Fibroblast of skin of left quadriceps (primary cell): ENCODE results near the gene SLC39A11.

Experiments used
- DNase-seq, 2 experiments: peaks; one replicate each; pipeline ENCODE4 v3.0.0-alpha.2; 2013; ENCODE audit warnings: low read depth in 2 of 2

The SLC39A11 gene

GRCh38 chr17:72875361-72875760 lies 217.1 kb downstream of the SLC39A11 start:
- no peak for DNase-seq

- DNase-seq = no peak
Observed at GRCh38 chr17:72872396-72872795, 220.1 kb downstream of the SLC39A11 start.

- no peak for DNase-seq
Observed at GRCh38 chr17:72870367-72870985, 222.0 kb downstream of the SLC39A11 start.

GRCh38 chr17:72869630-72870029 lies 222.9 kb downstream of the SLC39A11 start:
- no peak for DNase-seq

- no peak for DNase-seq
Observed at GRCh38 chr17:72865954-72866353, 226.5 kb downstream of the SLC39A11 start.

- no peak for DNase-seq
Observed at GRCh38 chr17:72863526-72864211, 228.8 kb downstream of the SLC39A11 start.

- DNase-seq = no peak
Observed at GRCh38 chr17:72862276-72862999, 230.1 kb downstream of the SLC39A11 start.

GRCh38 chr17:72861811-72862210 lies 230.7 kb downstream of the SLC39A11 start:
- no peak for DNase-seq

GRCh38 chr17:72860778-72861177 lies 231.7 kb downstream of the SLC39A11 start:
- DNase-seq = no peak

GRCh38 chr17:72858826-72859495 lies 233.5 kb downstream of the SLC39A11 start:
- DNase-seq = no peak

GRCh38 chr17:72853440-72854415 lies 238.8 kb downstream of the SLC39A11 start:
- no peak for DNase-seq

- DNase-seq = peak; percentile 3 to 12
Observed at GRCh38 chr17:72852277-72852938, 240.1 kb downstream of the SLC39A11 start.

GRCh38 chr17:72850410-72851118 lies 241.9 kb downstream of the SLC39A11 start:
- peak; percentile 8 to 9 for DNase-seq

GRCh38 chr17:72846399-72846798 lies 246.1 kb downstream of the SLC39A11 start:
- no peak for DNase-seq

- no peak for DNase-seq
Observed at GRCh38 chr17:72843591-72843990, 248.9 kb downstream of the SLC39A11 start.

- DNase-seq = no peak
Observed at GRCh38 chr17:72840019-72840418, 252.5 kb downstream of the SLC39A11 start.

- DNase-seq = peak; percentile 11 to 17
Observed at GRCh38 chr17:72839131-72839725, 253.3 kb downstream of the SLC39A11 start.

- DNase-seq = no peak
Observed at GRCh38 chr17:72838581-72838980, 253.9 kb downstream of the SLC39A11 start.

GRCh38 chr17:72838068-72838467 lies 254.4 kb downstream of the SLC39A11 start:
- no peak for DNase-seq
